Activated T-helper 17 cell treated with anti-CD3 and anti-CD28 coated beads, Interleukin-2, amount 50 U/mL, for 72 hours (primary cell): ENCODE results near the gene C1orf159. TPM values are rescaled to one million over a fixed set of nuclear protein-coding genes. Genes with fewer than 3 reads are reported as not detected.

ENCODE experiments used
- ATAC-seq: fragments of 150-1000 bp; cut with Tn5 transposase; replicated peaks from 2 replicates; pipeline ENCODE4 v1.10.0; 2021; ENCODE audit warnings: mild to moderate bottlenecking, moderate library complexity
- H3K27ac Mint-ChIP-seq: one replicate; pipeline ENCODE4 v1.8.0; 2022; ENCODE audit warnings: mixed read lengths
- H3K27me3 Mint-ChIP-seq: one replicate; pipeline ENCODE4 v1.8.0; 2022; ENCODE audit warnings: mixed read lengths
- H3K36me3 Mint-ChIP-seq: one replicate; pipeline ENCODE4 v1.8.0; 2022; ENCODE audit warnings: low read depth, mild to moderate bottlenecking, mixed read lengths
- H3K4me1 Mint-ChIP-seq: one replicate; pipeline ENCODE4 v1.8.0; 2022; ENCODE audit warnings: mixed read lengths
- H3K4me3 Mint-ChIP-seq: one replicate; pipeline ENCODE4 v1.8.0; 2022; ENCODE audit warnings: mild to moderate bottlenecking, mixed read lengths
- H3K9me3 Mint-ChIP-seq: one replicate; pipeline ENCODE4 v1.8.0; 2022; ENCODE audit warnings: mixed read lengths
- total RNA-seq, 2 donors: library from RNA; stranded (reverse); gene quantifications; one replicate each; pipeline ENCODE4 v1.2.3, GENCODE V29; 2022

C1orf159 gene
- total RNA-seq, 2 donors from 2014 or later, result 15.7 to 18.8 TPM

DNA sequence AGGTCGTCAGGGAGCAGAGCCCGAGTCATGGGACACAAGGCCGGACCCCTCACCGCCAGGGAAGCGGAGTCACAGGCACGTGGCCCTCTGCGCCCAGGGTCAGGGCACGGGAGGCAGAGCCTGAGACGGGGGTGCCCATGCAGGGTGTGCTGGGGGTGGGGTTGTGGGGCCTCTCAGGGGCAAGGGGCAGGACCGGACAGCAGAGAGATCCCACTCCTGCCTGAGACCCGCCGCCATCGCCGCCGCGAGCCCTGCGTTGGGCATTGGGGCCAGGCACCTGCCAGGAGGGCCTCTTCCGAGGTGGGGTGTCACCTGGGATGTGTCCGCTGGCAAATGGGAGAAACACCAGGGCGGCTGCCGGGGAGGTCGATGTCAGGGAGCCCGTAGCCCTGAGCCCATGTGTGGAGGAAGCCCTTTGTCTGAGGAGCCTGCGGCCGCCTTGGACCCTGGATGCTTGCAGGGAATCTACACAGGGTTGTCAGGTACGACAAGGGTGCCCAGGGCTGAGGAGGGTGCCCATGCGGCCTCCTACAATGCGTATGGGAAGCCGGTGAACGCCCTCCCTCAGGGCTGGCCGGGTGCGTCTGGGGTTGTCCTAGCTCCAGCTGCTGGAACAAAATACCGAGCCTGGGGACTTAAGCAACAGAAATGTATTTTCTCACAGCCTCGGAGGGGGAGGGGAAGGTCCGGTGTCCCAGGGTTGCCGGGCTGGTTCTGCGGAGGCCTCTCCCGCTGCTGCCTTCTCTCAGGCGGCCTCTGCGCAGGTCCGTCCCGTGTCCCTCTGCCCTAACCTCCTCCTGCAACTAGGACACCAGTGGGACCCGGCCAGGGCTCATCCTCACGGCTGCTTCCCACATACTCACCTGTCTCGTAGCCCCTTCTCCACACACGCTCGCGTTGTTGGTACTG is 16.4 kb upstream of the C1orf159 start:
- no peak overlapping the region for H3K27ac Mint-ChIP-seq
- H3K27me3 Mint-ChIP-seq, result no peaks in the 10 kb centered on the region
- no peaks in the 10 kb centered on the region for H3K4me1 Mint-ChIP-seq
- H3K4me3 Mint-ChIP-seq, result no peak overlapping the region
- H3K36me3 Mint-ChIP-seq, result no peaks in the 10 kb centered on the region
- ATAC-seq, result no peak
- H3K9me3 Mint-ChIP-seq, result no peaks in the 10 kb centered on the region

- Mint-ChIP-seq H3K27me3 (no peaks in the 10 kb centered on the region), H3K4me1 (no peaks in the 10 kb centered on the region), H3K4me3 (no peak overlapping the region), H3K27ac (no peak overlapping the region), H3K9me3 (no peaks in the 10 kb centered on the region), H3K36me3 (no peaks in the 10 kb centered on the region)
- ATAC-seq, result no peak
Measured at GRCh38 chr1:1130206-1131120, 14.6 kb upstream of the C1orf159 start.

DNA sequence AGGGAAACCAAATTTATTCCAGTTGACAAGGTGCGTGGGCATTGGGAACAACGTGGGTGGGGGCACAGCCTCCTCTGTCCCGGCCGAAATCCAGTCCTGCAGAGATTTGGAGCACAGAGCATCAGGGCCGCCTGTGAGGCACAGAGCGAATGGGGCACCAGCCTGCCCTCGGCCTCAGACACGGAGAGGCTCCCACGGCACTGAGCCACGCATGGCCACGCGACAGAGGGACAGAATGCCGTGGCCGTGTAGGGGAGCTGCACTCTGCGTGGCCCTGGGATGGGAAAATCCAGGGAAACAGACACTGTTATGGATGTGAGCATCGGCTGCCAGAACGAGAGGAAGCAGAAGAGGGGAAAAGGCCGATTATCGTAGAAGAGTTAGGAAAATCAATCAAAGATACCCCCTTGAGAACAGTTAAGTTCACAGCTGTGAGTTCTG is 13.5 kb upstream of the C1orf159 start:
- Mint-ChIP-seq H3K4me3 (no peak overlapping the region), H3K9me3 (no peaks in the 10 kb centered on the region), H3K27me3 (no peaks in the 10 kb centered on the region), H3K27ac (no peak overlapping the region), H3K36me3 (no peaks in the 10 kb centered on the region), H3K4me1 (no peaks in the 10 kb centered on the region)
- no peak for ATAC-seq

- Mint-ChIP-seq H3K9me3 (no peaks in the 10 kb centered on the region), H3K36me3 (no peaks in the 10 kb centered on the region), H3K4me3 (no peak overlapping the region), H3K4me1 (no peaks in the 10 kb centered on the region), H3K27ac (no peak overlapping the region), H3K27me3 (no peaks in the 10 kb centered on the region)
- ATAC-seq, result no peak
Measured at GRCh38 chr1:1128454-1129139, 12.7 kb upstream of the C1orf159 start.

DNA sequence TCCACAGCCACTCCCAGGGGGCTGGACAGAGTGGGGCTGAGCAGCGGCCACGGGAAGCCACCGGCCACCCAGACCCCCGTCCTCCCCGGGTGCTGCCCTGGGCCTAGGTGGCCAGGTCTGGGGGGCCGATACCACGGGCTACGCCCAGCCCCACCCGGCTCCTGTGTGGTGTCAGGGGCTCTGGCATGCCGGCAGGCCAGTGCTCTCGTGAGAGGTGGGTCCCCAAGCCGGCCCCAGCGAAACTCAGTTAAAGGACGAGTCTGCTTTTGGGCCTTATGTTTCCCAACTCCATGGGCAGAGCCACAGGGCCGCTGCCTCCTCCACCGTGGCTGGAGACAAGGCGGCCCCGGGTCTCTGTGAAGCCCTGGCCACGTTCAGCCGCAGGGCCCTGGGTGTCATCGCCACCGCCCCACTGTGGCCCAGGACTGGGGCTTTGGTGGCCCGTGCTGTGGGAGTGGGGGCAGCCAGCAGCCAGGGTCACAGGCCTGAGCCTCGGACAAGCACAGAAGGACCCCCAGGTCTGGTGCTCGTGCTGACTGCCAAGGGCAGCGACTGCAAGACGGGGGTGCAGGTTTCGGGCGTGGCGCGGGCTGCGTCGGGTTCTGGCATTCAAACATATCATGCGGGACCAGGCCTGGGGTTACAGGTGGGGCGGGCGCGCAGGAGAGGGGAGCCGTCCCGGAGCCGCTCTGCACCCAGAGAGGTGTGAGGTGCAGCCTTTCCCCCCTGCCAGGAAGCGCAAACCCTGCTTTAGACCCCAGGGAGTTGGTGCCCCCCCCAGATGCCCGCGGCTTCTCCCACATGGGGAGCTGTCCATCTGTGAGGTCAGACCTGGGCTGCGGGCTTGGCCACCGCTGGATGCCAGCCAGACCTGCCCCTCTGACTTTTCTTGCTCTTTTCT is 11.9 kb upstream of the C1orf159 start:
- Mint-ChIP-seq H3K4me1 (no peaks in the 10 kb centered on the region), H3K9me3 (no peaks in the 10 kb centered on the region), H3K4me3 (no peak overlapping the region), H3K27me3 (no peaks in the 10 kb centered on the region), H3K36me3 (no peaks in the 10 kb centered on the region), H3K27ac (no peak overlapping the region)
- no peak for ATAC-seq

DNA sequence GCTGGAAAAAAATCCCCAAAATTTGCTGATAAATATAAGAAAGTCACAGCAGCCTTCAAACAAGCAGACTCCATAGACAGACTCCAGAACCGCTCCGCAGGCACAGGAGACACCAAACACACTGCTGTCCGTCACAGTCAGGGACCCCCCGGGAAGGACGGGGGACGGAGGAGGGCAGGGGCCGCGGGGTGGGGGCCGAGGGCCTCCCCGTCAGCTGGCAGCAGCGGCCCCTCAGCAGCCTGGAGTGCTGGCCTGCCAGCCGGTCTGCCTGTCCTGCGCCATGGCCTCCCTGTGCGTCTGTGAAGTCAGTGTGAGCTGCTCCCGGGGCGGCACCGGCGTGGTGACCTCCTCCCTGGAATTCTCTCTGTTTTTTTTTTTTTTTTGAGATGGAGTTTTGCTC is 10.1 kb upstream of the C1orf159 start:
- no peak for ATAC-seq

GRCh38 chr1:1124786-1125642 is 9.1 kb upstream of the C1orf159 start:
- Mint-ChIP-seq H3K27ac (no peak overlapping the region), H3K27me3 (no peaks in the 10 kb centered on the region), H3K36me3 (no peaks in the 10 kb centered on the region), H3K4me1 (no peaks in the 10 kb centered on the region), H3K4me3 (no peak overlapping the region), H3K9me3 (no peaks in the 10 kb centered on the region)
- no peak for ATAC-seq

More for the DNA sequence above, 10.1 kb upstream of the C1orf159 start:
- Mint-ChIP-seq H3K27me3 (no peaks in the 10 kb centered on the region), H3K27ac (no peak overlapping the region), H3K36me3 (no peaks in the 10 kb centered on the region), H3K9me3 (no peaks in the 10 kb centered on the region), H3K4me1 (no peaks in the 10 kb centered on the region), H3K4me3 (no peak overlapping the region)

DNA sequence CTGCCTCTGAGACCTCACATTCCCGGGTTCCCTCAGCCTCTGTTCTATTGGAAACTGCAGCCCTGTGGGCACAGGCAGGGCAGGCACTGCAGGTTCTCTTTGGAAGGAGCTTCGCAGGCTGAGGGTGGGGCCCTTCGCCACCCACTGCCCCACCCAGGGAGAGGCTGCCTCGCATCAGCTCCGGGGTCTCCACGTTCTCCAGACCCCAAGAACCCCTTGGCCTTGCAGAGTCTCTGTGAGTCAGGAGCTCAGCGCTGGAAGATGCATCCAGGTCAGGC is 8.6 kb upstream of the C1orf159 start:
- no peaks in the 10 kb centered on the region for H3K27me3 Mint-ChIP-seq
- H3K9me3 Mint-ChIP-seq, result no peaks in the 10 kb centered on the region
- H3K27ac Mint-ChIP-seq, result no peak overlapping the region
- peak overlapping the region; percentile 36 for H3K4me3 Mint-ChIP-seq
- no peaks in the 10 kb centered on the region for H3K4me1 Mint-ChIP-seq
- no peaks in the 10 kb centered on the region for H3K36me3 Mint-ChIP-seq
- ATAC-seq, result no peak

- ATAC-seq, result no peak
- Mint-ChIP-seq H3K36me3 (no peaks in the 10 kb centered on the region), H3K27me3 (no peaks in the 10 kb centered on the region), H3K27ac (peak overlapping the region; percentile 63), H3K4me1 (no peaks in the 10 kb centered on the region), H3K4me3 (peak overlapping the region; percentile 36), H3K9me3 (no peaks in the 10 kb centered on the region)
Measured at GRCh38 chr1:1123581-1124507, 8.0 kb upstream of the C1orf159 start.

GRCh38 chr1:1122981-1123480 is 7.1 kb upstream of the C1orf159 start:
- Mint-ChIP-seq H3K27ac (peak overlapping the region; percentile 63), H3K36me3 (no peaks in the 10 kb centered on the region), H3K27me3 (no peaks in the 10 kb centered on the region), H3K4me1 (no peaks in the 10 kb centered on the region), H3K4me3 (peak overlapping the region; percentile 36), H3K9me3 (no peaks in the 10 kb centered on the region)
- ATAC-seq, result no peak

- ATAC-seq, result peak; percentile 97
- Mint-ChIP-seq H3K4me1 (no peaks in the 10 kb centered on the region), H3K9me3 (no peaks in the 10 kb centered on the region), H3K27me3 (no peaks in the 10 kb centered on the region), H3K36me3 (no peaks in the 10 kb centered on the region), H3K4me3 (peak overlapping the region; percentile 36), H3K27ac (no peak overlapping the region)
Measured at GRCh38 chr1:1122078-1122811, 6.4 kb upstream of the C1orf159 start.
